Osteocyte (in vitro differentiated cells): ENCODE results near the gene FAM20C. TPM values are rescaled to one million over a fixed set of nuclear protein-coding genes. Genes with fewer than 3 reads are reported as not detected.

Experiments
- DNase-seq: peaks from one replicate; pipeline ENCODE4 v3.0.0; 2021; ENCODE audit warnings: mixed read lengths; ENCODE audit not compliant: unreplicated experiment; ENCODE audit errors: extremely low spot score
- H3K27ac Mint-ChIP-seq: one replicate; pipeline ENCODE4 v1.8.0; 2021; ENCODE audit warnings: mild to moderate bottlenecking, mixed read lengths; ENCODE audit not compliant: unreplicated experiment
- H3K27me3 Mint-ChIP-seq: one replicate; pipeline ENCODE4 v1.8.0; 2021; ENCODE audit warnings: mixed read lengths; ENCODE audit not compliant: unreplicated experiment
- H3K36me3 Mint-ChIP-seq: one replicate; pipeline ENCODE4 v1.8.0; 2021; ENCODE audit warnings: mixed read lengths; ENCODE audit not compliant: unreplicated experiment
- H3K4me1 Mint-ChIP-seq: one replicate; pipeline ENCODE4 v1.8.0; 2021; ENCODE audit warnings: mixed read lengths; ENCODE audit not compliant: unreplicated experiment
- H3K4me3 Mint-ChIP-seq: one replicate; pipeline ENCODE4 v1.8.0; 2021; ENCODE audit warnings: mild to moderate bottlenecking, moderate library complexity, mixed read lengths; ENCODE audit not compliant: unreplicated experiment
- H3K9me3 Mint-ChIP-seq: one replicate; pipeline ENCODE4 v1.8.0; 2021; ENCODE audit warnings: mixed read lengths; ENCODE audit not compliant: unreplicated experiment
- CTCF ChIP-seq: fragments of 200-600 bp; sonication (generic); IDR thresholded peaks from 2 replicates; pipeline ENCODE4 v1.5.0; 2021; ENCODE audit warnings: antibody characterized with exemption, mild to moderate bottlenecking, moderate library complexity
- total RNA-seq: library from RNA; stranded (reverse); gene quantifications from 2 replicates; pipeline ENCODE4 v1.2.1, GENCODE V29; 2021

Gene FAM20C
- total RNA-seq, 1 donor from 2014 or later, result 143 TPM

GRCh38 chr7:209416-209815, 17.0 kb downstream of the FAM20C start:
- Mint-ChIP-seq H3K36me3 (peaks cover 30% of the 10 kb centered on the region), H3K4me1 (peaks cover 20% of the 10 kb centered on the region), H3K4me3 (no peak overlapping the region), H3K27ac (peak overlapping the region; percentile 34), H3K9me3 (no peaks in the 10 kb centered on the region), H3K27me3 (no peaks in the 10 kb centered on the region)
- DNase-seq, result no peak
- TF ChIP-seq CTCF, result no peak

- Mint-ChIP-seq H3K4me1 (peaks cover 25% of the 10 kb centered on the region), H3K4me3 (no peak overlapping the region), H3K27ac (peak overlapping the region; percentile 34), H3K36me3 (peaks cover 29% of the 10 kb centered on the region), H3K9me3 (no peaks in the 10 kb centered on the region), H3K27me3 (no peaks in the 10 kb centered on the region)
- no peak for DNase-seq
- no peak for TF ChIP-seq CTCF
These were observed 17.5 kb downstream of the FAM20C start for GRCh38 chr7:209906-210305.

- Mint-ChIP-seq H3K27ac (no peak overlapping the region), H3K36me3 (peaks cover 29% of the 10 kb centered on the region), H3K27me3 (no peaks in the 10 kb centered on the region), H3K4me3 (no peak overlapping the region), H3K9me3 (no peaks in the 10 kb centered on the region), H3K4me1 (peaks cover 27% of the 10 kb centered on the region)
- no peak for TF ChIP-seq CTCF
- DNase-seq, result no peak
These were observed 18.1 kb downstream of the FAM20C start for GRCh38 chr7:210401-210925.

GRCh38 chr7:211033-211714, 18.8 kb downstream of the FAM20C start:
- DNase-seq, result no peak
- no peak for TF ChIP-seq CTCF
- Mint-ChIP-seq H3K36me3 (peaks cover 25% of the 10 kb centered on the region), H3K9me3 (no peaks in the 10 kb centered on the region), H3K4me3 (no peak overlapping the region), H3K27ac (no peak overlapping the region), H3K4me1 (peaks cover 25% of the 10 kb centered on the region), H3K27me3 (no peaks in the 10 kb centered on the region)

- no peak overlapping the region for H3K4me3 Mint-ChIP-seq
- peaks cover 26% of the 10 kb centered on the region for H3K4me1 Mint-ChIP-seq
- no peaks in the 10 kb centered on the region for H3K27me3 Mint-ChIP-seq
- no peak for TF ChIP-seq CTCF
- H3K36me3 Mint-ChIP-seq, result peaks cover 24% of the 10 kb centered on the region
- no peak for DNase-seq
- no peak overlapping the region for H3K27ac Mint-ChIP-seq
- H3K9me3 Mint-ChIP-seq, result no peaks in the 10 kb centered on the region
These were observed 19.3 kb downstream of the FAM20C start for GRCh38 chr7:211715-212058.
